DMS153 treated with DMSO at 0.1 percent for 48 hours (cell line): ENCODE measurements around the gene PAK4.
"Not testable (repeated sequence)": the region's sequence is repeated elsewhere in the genome, so short reads cannot be mapped to it uniquely, and the experiment has no call there.

Source experiments
- DNase-seq: peaks from one replicate; lab custom pipeline; 2025; ENCODE audit not compliant: unreplicated experiment; lab: John Stamatoyannopoulos, UW

Gene PAK4

DNA sequence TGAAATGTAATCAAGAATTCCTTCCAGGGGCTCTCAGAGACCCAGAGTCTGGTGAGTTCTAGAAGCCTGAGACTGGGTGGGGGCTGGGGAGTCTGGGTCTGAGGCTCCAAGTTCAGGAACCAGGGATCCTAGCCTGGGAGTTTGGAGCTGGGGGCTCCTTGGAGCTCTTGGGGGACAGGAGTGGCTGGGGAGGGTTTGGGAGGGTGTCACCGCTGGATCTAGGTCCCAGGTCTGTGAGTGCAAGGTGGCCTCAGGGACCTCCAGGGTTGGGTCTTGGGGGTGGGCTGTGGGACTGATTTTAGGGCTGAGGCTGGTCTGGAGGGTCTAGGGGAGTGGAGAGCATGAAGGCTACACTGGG, 77.4 kb downstream of the PAK4 start:
- no peak for DNase-seq

GRCh38 chr19:39203372-39204341, 78.1 kb downstream of the PAK4 start, which contains the start of gene SYCN:
Gene SYCN, minus strand, starts transcription at chr19:39204263. Its CDS starts 9 bp downstream, at chr19:39204254.
- no peak for DNase-seq

DNA sequence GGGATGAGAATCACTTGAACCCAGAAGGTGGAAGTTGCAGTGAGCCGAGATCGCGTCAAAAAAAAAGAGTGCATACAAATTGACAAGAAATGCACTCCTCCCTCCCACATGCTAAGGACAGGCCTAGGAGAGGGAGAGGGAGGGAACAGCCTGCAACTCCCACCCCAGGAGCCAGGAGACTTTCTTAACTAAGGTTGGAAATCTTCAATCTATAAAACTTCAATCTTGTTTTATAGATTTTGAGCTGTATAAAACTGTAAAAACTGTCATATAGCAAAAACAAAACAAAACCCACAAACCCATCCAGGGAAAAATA, 79.8 kb downstream of the PAK4 start:
- DNase-seq = no peak

- DNase-seq = no peak
Measured at GRCh38 chr19:39206122-39206521, 80.5 kb downstream of the PAK4 start.

DNA sequence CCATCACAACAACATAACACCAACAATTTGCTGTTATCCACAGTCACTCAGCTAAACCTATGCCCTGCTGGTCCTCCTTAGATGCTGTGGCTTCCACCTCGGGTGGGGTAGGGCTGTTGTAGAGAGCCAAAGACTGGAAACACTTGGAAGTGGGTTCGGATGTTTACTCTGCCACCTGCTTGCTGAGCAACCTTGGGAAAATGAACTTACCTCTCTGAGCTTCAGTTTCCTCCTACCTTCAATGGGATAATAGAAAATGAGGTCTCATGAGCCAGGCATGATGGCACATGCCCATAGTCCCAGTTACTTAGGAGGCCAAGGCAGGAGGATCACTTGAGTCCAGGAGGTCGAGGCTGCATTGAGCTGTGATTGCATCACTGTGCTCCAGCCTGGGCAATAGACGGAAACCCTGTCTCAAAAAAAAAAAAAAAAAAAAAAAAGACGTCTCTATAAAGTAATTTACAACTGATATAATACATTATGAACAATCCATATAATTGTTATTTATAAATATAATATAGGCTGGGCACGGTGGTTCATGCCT, 81.8 kb downstream of the PAK4 start:
- no peak for DNase-seq

DNA sequence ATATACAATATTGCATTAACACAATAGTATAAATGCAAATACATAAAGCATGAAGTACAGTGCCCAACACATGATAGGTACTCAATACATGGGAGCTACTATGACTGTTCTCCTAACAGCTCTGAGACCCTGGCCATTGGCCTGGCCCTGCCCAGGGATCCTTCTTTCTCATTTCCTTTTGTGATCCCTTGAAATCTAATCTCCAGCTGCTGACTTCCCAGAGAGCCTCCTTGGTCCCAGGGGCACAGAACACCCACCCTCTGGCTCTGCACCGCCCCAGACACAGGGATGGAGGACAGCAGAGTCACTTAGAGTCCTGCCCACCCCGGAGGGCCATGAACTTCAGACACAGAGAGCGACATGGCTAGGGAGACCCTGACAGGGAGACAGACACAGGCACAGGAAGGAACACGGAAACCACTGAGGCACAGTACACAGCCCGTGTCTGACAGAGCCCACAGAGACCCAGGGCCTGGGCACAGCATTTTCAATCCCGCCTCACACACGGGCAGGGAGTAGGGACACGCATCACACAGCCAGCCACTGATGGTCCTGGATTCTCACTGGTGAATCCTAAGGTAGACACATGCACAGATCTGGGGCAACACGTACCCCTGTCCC, 82.7 kb downstream of the PAK4 start:
- DNase-seq = no peak

GRCh38 chr19:39209196-39209595, 83.6 kb downstream of the PAK4 start:
- DNase-seq = no peak

- no peak for DNase-seq
Measured at GRCh38 chr19:39211731-39212374, 86.3 kb downstream of the PAK4 start.

GRCh38 chr19:39212375-39212742, 86.8 kb downstream of the PAK4 start:
- DNase-seq = no peak

DNA sequence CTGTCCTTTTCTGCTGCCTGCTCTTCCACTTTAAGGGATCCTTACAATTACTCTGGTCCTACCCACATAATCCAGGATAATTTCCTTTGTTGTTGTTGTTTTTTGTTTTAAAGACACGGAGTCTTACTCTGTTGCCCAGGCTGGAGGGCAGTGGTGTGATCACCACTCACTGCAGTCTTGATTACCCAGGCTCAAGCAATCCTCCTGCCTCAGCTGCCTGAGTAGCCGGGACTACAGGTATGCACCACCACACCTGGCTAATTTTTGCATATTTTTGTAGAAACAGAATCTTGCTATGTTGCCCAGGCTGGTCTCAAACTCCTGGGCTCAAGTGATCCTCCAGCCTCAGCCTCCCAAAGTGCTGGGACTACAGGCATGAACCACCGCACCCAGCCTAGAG, 89.7 kb downstream of the PAK4 start:
- not testable (repeated sequence) for DNase-seq

GRCh38 chr19:39217094-39217493, 91.5 kb downstream of the PAK4 start:
- no peak for DNase-seq

DNA sequence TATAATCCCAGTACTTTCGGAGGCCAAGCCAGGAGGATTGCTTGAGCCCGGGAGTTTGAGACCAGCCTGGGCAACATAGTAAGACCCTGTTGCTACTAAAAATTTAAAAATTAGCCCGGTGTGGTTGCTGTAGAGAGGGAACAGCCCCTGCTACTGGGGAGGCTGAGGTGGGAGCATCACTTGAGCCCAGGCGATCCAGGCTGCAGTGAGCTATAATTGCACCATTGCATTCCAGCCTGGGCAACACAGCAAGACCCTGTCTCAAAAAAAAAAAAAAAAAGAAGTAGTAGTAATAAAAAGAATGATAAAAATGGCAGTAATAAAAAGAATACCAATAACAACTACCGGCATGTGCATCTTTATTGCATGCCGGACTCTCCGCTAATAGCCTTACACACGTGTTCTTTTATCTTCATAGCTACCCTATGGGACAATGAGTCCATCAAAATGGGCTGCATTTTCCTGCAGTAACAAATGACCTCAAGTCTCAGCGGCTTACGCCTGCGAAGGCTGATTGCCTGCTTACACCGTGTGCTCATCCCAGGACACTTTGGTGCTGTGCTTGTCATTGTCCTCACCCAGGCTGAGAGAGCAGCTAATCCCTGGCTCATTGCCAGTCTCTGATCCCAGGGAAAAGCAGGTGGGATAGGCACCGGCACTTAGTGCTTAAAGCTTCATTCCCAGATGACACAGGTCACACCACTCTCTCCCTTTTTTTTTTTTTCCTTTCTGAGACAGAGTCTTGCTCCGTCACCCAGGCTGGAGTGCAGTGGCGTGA, 92.8 kb downstream of the PAK4 start:
- DNase-seq = no peak

DNA sequence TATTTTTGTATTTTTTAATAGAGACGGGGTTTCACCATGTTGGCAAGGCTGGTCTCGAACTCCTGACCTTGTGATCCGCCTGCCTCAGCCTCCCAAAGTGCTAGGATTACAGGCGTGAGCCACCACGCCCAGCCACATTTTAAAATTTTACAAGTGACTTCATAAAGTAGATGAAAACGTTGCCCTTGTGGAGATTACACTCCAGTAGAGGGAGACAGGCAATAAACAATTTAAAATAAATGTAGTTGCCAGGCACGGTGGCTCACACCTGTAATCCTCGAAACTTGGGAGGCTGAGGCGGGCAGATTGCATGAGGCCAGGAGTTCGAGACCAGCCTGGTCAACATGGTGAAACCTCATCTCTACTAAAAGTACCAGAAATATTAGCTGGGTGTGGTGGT, 93.5 kb downstream of the PAK4 start:
- DNase-seq = not testable (repeated sequence)

GRCh38 chr19:39223703-39224279, 98.2 kb downstream of the PAK4 start:
- DNase-seq = no peak

DNA sequence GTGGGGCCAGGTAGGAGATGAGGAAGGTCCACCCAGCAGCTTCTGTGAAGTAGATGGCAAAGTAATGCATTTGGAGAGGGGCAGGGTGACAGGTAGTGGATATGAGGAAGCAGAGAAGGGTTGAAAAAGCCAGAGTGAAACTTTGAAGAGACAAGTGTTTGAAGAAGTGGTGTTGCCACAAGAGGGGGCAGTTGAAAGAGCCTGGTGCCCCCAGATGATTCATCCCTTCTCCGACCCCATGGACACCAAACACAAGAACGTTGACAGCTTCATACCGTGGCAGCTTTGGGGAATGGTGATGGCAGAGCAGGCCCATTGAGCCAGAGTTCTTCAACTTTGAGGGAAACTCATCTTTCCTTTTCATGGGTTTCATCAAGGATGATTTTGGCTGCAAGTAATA, 99.3 kb downstream of the PAK4 start:
- no peak for DNase-seq
